WERI-Rb-1 (cell line): ENCODE measurements around the gene TSPOAP1.

Source experiments
- DNase-seq: peaks from one replicate; pipeline ENCODE4 v3.0.0-alpha.2; 2020
- H3K27ac ChIP-seq: fragments of 250-450 bp; sonication (Bioruptor Pico); 2 replicates; pipeline ENCODE4 v1.5.1; 2020; ENCODE audit warnings: mild to moderate bottlenecking, moderate library complexity
- H3K27me3 ChIP-seq: fragments of 250-450 bp; sonication (Bioruptor Pico); 2 replicates; pipeline ENCODE4 v1.5.1; 2021; ENCODE audit warnings: mild to moderate bottlenecking, low read depth, moderate library complexity; ENCODE audit not compliant: insufficient read depth, severe bottlenecking
- H3K36me3 ChIP-seq: fragments of 250-450 bp; sonication (Bioruptor Pico); 2 replicates; pipeline ENCODE4 v1.5.1; 2020; ENCODE audit warnings: mild to moderate bottlenecking, moderate library complexity
- H3K4me3 ChIP-seq: 2 replicates; pipeline ENCODE4 v1.5.1; 2011; ENCODE audit warnings: low read depth, mild to moderate bottlenecking, control low read depth, low read length
- H3K9me3 ChIP-seq: fragments of 250-450 bp; sonication (Bioruptor Pico); 2 replicates; pipeline ENCODE4 v1.5.1; 2021; ENCODE audit warnings: mild to moderate bottlenecking, moderate library complexity; ENCODE audit not compliant: severe bottlenecking
- TF ChIP-seq, protein P1 (sequence below): IDR thresholded peaks from 2 replicates; pipeline ENCODE4 v1.5.1; 2011; ENCODE audit warnings: low read depth, mild to moderate bottlenecking, control low read depth, inconsistent platforms, low read length

Gene TSPOAP1

DNA sequence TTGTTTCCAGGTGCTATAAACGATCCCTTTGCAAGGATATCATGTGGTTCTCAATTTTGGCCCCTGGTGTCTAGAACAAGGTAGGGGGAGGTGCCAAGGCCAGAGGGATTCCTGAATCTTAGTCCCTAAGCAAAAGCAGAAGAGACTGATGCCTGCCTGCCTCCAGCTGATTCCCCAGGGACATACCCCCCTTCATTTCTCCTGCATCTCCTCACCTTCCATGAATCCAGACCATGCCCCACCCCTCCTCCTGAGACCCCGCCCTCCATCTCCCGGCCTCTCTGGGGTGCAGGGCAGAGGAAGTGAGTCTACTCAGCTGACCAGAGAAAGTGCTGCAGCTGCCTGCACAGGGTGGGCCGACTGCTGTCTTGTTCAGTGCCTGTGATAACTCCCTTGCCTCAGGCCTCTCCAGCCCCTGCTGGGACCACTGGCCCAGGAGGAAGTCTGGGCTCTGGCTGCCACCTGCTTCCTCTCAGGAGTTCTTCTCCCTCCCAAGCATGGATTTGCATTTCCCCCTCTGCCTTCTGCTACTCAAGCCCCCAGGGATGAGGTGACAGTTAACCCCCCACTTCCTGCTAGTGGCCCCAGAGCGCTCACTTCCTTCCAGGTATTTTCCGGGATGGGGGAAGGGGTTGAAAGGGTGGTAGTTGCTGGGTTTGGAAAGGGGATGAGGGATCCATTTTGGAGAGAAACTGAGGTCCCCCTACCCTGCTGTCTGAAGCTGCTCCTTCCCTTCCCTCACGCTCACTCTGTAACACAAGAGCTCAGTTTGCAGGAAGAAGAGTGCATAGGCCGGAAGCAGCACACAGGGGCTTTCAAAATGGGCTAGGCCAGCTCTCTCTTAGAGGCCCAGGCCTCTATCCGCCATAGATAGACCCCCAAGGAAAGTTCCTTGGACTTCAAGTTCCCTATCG lies 10.5 kb upstream of the TSPOAP1 start:
- TF ChIP-seq, protein P1, sequence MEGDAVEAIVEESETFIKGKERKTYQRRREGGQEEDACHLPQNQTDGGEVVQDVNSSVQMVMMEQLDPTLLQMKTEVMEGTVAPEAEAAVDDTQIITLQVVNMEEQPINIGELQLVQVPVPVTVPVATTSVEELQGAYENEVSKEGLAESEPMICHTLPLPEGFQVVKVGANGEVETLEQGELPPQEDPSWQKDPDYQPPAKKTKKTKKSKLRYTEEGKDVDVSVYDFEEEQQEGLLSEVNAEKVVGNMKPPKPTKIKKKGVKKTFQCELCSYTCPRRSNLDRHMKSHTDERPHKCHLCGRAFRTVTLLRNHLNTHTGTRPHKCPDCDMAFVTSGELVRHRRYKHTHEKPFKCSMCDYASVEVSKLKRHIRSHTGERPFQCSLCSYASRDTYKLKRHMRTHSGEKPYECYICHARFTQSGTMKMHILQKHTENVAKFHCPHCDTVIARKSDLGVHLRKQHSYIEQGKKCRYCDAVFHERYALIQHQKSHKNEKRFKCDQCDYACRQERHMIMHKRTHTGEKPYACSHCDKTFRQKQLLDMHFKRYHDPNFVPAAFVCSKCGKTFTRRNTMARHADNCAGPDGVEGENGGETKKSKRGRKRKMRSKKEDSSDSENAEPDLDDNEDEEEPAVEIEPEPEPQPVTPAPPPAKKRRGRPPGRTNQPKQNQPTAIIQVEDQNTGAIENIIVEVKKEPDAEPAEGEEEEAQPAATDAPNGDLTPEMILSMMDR: no peak
- H3K9me3 ChIP-seq: no peaks in the 10 kb centered on the region

DNA sequence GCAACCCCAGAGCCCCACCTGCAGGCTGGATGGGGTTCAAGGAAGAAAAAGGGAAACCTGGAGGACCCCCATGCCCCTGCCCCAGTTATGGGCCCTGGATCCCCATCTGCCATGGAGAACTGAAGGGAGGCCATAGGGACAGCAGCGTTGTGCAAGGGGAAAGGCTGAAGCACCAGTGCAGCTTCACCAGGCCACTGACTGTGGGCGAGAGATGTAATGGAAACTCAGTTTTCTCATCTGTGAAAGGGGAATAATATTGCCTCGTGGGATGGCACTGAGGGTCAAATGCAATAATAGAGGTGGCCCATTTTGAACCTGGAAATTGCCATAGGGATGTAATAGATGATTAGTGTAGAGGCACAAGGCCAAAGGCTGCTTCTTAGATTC lies 9.9 kb upstream of the TSPOAP1 start:
- Histone ChIP-seq H3K4me3 (peak overlapping the region; percentile 22), H3K36me3 (peaks cover 3% of the 10 kb centered on the region; the same call in 1 of the 2 replicates), H3K27ac (peak overlapping the region; percentile 67)

More for the DNA sequence above, 10.5 kb upstream of the TSPOAP1 start:
- Histone ChIP-seq H3K4me3 (no peak overlapping the region), H3K27me3 (no peaks in the 10 kb centered on the region), H3K27ac (peak overlapping the region; percentile 67), H3K36me3 (peaks cover 7% of the 10 kb centered on the region; the same call in 1 of the 2 replicates)
- DNase-seq: peak; percentile 74

DNA sequence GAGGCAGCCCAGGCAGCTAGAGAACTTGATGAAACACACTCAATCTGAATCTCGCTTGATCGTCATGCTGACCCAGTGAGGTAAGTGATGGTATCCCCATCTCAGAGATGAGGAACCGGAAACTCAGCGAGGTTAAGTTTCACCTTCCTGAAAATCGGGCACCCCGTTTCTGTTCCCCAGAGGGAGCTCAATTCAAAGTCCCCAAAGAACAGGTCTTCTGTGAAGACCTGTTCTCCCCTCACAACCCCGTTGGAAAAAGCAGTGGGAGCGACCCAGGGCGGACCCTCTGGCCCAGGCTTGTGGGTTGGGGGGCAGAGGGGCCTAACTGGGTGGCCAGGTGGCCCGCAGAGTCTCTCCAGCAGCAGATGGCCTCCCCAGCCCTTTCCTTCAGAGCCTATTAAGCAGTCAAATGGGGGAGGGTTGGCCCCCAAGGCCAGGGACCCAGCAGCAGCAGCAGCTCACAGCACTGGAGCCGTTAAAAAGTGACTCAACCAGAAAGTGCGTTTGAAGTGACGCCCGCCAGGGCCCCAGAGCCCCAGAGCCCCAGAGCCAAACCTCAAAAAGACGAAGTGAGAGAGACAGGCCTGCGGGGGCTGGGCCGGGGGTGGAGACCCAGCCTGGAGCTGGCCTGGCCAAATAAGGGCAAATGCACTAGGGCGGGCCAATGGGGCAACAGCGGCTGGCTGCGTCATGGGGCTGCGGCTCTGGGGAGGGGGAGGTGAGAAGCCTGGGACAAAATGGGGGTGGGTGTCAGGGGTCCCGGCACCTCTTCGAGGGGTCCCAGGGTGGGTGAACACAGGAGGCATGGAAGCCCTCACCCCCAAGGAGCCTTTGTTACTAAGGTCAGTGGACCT lies 9.2 kb upstream of the TSPOAP1 start:
- DNase-seq: peak; percentile 82
- no peaks in the 10 kb centered on the region for H3K9me3 ChIP-seq
- no peaks in the 10 kb centered on the region for H3K36me3 ChIP-seq
- H3K4me3 ChIP-seq: peak overlapping the region; percentile 22
- peak overlapping the region; percentile 67 for H3K27ac ChIP-seq
- no peaks in the 10 kb centered on the region for H3K27me3 ChIP-seq
- TF ChIP-seq, protein P1: no peak

More for the DNA sequence above, 9.9 kb upstream of the TSPOAP1 start:
- DNase-seq: no peak
- no peaks in the 10 kb centered on the region for H3K27me3 ChIP-seq
- no peaks in the 10 kb centered on the region for H3K9me3 ChIP-seq
- TF ChIP-seq, protein P1: peak; percentile 48

DNA sequence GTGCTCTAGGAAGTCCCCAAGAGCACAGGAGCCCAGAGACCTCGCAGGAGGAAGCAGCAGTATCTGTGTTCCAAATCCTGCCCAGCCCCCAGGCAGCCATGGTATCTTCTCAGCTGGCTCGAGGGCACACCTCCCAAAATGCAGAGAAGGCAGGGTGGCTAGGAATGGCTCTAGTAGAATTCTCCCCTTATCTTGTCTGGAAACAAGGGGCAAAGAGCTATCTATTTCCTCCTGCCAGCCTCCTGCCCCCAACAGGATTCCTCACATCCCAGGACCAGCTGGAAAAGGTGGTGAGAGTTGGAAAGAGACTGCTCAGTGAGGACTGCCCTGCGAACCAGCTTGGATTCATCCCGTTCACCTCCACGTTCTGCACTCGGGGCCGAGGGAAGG lies 8.6 kb upstream of the TSPOAP1 start:
- Histone ChIP-seq H3K36me3 (no peaks in the 10 kb centered on the region), H3K9me3 (no peaks in the 10 kb centered on the region), H3K27me3 (no peaks in the 10 kb centered on the region), H3K4me3 (no peak overlapping the region), H3K27ac (peak overlapping the region; percentile 67)
- TF ChIP-seq, protein P1: no peak
- no peak for DNase-seq

DNA sequence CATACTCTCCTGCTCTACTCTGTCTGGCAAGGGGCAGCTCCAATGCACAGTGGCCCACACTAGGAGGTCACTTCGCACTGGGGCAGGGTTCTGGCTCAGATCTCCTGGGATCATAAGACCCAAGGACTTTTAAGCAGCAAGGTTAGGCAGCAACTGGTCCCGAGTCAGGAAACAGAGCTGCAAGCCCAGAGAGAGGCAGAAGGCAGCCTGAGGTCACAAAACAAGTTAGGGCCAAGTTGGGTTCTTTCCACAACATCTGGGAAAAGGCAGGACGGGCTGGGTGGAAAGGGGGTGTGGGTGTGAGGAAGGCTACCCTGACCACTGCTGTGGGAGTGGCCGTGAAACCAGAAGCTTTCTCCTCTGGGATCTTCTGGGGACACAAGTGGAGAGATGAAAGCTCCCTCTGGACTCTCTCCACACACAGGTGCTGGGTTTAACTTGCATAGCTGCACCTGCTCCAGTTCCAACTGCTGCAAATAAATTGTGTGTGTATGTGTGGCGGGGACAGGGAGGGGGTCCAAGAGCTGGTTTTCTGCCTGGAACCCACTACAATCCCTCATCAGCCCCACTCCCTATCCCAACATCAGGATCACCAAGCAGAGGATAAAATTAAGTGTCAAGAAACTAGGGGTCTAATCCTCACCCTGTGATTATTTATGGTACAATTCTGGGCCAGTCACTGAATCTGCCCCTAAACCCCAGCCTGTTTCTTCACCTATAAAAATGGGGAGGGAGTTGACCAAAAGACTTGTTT lies 8.0 kb upstream of the TSPOAP1 start:
- Histone ChIP-seq H3K36me3 (no peaks in the 10 kb centered on the region), H3K4me3 (no peak overlapping the region), H3K27me3 (no peaks in the 10 kb centered on the region), H3K9me3 (no peaks in the 10 kb centered on the region), H3K27ac (peak overlapping the region; percentile 67)
- DNase-seq: no peak
- TF ChIP-seq, protein P1: no peak
